ENCODE results near the gene IQCH.
A peak's percentile ranks its signal among the peaks of the same experiment; 100 is the strongest.

The IQCH gene

DNA sequence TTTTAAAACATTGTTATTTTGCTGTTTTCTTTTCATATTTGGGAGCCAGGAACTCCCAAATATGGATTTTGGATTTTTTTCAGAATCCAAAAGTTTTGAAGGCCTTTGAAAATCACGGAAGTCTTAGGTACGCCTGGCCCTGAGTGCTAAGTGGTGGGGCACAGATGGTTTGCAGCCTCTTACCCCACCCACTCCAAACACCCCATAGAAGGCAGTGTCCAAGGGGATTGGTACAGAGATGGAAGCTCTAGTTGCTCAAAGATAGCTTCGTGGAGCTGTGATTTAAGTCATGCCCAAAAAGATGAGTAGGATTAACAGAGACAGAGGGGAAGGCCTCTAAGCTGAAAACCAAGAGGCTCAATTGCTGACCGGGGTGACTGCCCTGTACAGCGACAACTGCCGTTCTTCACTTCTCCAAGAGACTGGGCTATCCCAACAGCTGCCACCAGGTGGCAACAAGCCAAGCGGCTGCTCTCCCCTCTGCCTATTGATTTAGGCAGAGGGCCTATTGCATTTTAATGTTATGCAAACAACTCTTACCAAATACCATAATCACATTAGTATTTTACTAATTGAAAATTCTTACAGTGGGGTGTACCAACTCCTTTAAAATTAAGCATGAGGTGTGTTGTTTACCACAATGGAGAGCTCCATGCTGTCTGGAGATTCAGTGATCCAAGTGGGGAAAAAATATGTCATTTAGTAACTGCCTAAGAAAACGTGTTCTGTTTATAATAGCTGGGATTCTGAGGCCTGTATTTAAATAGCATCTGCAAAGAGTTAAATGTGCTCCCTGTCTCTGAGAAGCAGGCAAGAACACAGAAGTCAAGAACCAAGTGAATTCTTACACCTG is 202.3 kb downstream of the IQCH start:
- DNase-seq, result peak; percentile 85

DNA sequence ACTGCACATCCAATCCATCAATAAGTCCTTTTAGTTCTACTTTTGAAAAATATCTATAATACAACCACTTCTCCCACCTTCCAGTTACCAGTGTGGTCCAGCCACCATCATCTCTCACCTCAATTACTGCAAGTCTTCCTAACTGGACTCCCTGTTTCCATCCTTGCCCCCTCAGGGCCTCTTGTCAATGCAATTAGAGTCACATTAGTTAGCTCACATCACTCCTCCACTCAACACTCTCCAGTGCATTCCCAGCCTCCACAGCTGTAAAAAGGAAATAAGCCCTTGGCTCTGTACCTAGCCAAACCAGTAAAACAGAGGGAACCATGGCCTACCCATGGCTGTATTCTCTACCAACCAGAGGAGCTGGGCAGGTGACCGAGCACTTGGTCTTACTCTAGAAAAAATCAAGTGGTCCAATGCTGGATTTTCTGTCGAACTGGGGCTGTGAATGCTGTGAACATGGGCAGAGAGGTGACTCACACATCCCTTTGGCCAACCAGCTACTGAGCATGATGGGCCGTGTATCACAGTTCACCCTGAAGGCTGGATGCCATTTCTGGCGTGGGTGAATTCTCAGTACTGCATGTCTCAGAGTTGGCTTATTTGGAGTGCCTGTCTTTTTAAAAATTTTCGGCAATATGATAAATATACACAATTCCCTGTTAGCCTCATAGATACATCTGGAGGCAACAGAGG is 203.9 kb downstream of the IQCH start:
- no peak for DNase-seq

DNA sequence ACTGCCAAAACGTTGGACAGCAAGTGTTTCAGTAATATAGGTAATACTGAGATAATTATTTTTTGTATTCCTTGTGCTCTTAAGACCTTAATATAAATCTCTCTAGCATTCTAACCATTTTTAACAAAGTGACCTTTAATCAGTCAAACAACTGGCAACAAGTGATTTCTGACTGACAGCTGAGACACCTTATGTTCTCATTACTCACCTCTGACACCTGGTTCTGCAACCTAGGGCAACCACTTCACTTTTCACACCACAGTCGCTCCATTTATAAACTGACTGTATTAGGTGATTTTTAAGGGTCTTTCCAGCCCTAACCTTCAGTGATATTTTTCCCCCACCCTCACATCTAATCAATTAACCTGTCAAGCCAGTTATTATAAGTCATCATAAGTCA is 205.9 kb downstream of the IQCH start:
- DNase-seq, result no peak

GRCh38 chr15:67461735-67462134 is 207.1 kb downstream of the IQCH start:
- DNase-seq, result no peak

DNA sequence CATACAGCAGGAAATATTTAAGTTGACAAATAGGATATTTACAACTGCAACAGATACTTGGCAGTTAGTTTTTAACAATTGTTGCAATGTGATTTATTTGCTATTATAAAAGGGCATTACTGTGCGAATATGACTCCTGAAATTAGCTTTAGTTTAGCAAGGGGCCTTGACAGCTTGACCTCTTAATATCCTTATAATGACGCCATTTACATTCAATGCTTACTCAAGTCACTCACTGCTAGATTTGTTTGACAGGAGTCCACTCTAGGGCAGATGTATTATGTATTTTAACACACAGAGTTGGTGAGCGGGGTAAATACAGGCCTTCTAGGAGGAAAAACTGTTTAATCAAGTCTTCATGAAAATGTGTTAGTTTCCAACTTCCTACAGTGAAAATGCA is 208.3 kb downstream of the IQCH start:
- no peak for DNase-seq

DNA sequence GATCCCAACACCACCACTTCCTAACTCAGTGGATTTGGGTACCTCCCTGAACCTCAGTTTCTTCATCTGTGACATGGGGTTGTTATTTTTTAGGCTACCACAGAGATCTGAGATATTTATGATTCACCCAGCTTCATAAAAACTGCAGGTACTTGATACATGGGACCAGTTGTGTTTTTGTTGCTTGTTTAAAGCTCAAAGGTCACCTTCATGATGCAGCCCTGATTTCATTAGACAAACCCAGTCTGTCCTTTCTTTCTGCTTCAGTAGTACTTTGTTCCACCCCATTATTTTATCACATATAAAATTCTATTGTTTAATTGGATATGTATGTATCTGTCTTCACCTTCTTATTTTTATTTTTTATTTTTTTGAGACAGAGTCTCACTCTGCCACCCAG is 208.9 kb downstream of the IQCH start:
- DNase-seq, result no peak

GRCh38 chr15:67465196-67465952 is 210.8 kb downstream of the IQCH start:
- peak; percentile 64 for DNase-seq

DNA sequence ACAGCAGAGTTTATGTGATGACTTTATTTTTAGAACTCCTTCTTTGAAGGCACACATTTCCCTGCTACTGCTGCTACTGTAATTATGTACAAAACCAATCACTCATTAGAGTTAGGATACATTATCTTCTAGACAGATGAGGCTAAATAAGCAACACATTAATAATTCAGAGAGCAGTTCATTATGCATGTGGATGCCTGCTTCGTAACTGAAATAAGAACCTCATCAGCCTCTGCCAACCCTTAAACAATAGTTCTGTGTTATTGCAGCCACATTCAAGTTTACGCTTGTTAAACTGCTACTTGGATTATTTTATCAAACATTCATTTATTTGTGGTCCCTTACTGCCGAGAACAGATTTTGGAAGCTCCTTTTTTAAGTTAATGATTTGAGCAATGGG is 213.8 kb downstream of the IQCH start:
- no peak for DNase-seq

DNA sequence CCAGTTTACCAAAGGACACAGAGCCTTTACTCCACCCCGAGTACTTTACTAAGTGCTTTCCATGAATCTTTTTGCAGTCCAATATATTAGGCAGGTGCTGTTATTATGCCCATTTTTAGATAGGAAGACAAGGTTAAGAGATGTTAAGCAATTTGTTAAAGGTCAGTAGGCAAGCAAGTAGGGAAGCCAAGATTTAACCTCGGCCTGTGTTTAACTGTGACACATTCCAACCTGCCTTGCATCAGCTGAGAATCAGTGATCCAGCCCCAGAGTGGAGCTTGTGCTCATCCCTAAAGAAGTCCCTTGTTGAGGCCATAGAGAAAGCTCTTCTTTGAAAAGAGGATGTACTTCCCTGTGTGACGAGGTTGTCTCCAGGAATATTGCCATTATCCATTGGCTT is 215.1 kb downstream of the IQCH start:
- no peak for DNase-seq

GRCh38 chr15:67472957-67473356 is 218.4 kb downstream of the IQCH start:
- DNase-seq, result peak; percentile 63

DNA sequence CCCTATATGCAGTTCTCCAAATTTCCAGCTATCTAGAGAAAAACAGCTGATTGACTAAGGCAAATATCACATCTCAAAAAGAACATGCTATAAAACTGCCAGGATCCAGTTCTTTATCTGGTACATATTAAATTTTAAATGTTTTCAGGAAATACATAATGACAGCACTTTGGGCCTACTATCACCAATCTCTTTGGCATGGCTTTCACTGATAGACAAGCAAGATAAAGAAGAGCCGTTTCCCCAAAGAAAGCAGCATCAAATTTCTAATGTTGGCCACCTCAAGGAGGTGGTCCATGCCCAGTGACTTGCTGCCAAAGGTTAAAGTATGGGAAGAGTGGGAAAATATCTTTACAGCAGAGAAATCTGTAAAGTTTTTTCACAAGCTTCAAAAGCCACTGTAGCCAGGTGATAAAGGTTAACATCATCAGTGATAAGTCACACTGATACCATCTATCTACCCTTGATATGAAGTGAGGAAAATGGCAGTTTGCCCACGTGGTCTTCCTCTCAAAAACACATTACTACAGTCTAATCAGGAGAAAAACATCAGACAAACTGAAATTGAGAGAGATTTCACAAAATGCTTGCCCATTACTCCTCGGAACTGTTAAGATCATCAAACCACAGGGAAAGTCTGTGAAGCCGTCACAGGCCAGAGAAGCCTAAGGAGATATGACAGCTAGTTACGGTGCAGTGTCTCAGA is 220.0 kb downstream of the IQCH start:
- DNase-seq, result no peak

DNA sequence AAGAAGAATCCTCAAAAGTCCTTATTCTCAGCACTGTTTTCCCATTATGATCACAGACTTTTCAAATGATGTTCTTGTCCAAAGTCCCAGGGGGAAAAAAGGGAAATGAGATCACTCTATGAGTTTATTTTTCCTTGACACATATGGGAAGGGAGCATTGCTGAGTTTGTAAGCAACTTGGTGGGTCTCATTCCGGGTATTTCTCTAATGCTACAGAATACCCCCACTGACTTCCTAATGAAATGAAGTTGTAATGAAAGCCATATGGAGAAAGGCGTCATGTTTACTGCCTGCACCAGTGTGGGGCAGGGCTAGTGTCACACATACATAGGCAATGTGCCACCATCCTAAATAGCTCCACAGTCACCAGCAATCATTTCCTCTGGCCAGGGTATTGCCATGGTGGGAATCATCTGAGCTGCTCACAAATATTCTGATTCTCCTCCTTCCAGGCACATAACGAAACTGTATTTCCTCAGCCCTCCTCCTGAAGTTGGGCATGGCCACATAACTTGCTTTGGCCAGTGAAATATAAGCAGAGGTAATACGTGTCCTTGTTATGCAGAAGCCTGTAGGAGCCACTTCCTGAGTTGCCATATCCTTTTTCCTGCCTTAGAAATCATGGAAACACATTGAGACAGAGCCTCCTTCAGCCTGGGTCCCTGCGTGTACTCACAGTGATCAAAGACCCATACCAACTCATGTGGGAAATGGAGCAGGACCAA is 225.4 kb downstream of the IQCH start:
- DNase-seq, result no peak

- DNase-seq, result no peak
Measured at GRCh38 chr15:67480741-67481140, 226.2 kb downstream of the IQCH start.

DNA sequence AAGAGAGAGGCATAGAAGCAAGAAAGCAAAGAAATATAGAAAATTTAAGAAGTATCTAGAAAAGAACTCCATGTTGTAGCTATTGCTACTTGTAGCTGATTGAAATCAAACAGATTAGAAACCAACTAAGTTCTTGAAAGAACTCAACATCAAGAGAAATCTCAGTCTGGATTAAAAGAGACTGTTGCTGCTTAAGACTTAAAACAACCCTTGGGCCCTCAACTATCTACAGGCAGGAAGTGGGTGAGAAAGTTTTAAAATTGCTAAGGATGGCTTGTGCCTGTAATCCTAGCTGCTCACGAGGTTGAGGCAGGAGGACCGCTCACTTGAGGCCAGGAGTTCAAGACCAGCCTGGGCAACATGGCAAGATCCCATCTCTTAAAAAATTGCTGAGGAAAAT is 227.1 kb downstream of the IQCH start:
- no peak for DNase-seq

DNA sequence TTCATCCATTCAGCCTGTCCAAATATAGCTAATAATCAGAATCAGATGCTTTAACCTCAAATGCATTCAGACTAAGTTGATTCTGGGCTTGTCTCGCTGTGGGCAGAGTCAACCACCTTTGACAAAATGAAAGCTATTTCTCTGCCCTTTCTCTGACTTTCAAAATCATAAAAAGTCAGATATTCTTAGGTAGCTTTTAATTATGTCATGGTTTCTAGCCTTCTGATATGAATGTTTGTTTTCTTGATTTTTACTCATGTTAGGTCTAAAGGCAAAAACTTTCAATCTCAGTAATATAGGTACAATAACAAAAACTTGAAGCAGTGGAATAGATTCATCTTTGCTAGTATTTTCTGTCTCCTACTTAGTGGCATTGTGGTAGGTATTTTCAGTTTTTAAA is 241.0 kb downstream of the IQCH start:
- no peak for DNase-seq

DNA sequence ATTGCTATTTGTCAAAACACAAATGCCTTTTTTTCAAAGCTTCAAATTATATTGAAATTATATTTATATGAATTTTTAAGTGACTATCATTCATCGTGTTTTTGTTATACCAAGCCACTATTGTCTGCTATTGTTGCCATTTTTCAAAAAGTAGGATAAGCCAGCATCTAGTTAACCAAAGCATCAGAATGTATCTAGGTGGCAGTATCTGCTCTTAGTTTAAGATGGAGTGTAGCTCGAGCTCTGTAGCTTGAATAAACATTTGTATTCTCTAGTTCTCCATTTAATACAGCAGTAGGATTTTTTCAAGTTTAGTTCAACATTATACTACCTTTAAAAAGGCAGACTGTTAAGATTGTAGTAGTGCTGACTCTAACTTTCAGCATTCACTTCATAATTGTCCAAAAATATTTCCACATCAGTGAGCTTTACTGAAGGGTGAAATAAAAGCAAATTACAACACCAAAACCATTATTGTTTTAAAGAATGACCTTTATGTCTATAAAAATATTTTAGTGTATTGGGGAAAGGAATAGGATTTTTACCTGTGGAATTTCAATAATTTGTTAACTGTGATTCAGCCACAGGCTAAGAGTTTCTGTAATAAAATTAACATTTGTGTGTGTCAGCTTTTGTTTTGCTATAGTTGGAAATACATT is 246.7 kb downstream of the IQCH start:
- DNase-seq, result no peak

- no peak for DNase-seq
Measured at GRCh38 chr15:67501836-67502461, 247.4 kb downstream of the IQCH start.

DNA sequence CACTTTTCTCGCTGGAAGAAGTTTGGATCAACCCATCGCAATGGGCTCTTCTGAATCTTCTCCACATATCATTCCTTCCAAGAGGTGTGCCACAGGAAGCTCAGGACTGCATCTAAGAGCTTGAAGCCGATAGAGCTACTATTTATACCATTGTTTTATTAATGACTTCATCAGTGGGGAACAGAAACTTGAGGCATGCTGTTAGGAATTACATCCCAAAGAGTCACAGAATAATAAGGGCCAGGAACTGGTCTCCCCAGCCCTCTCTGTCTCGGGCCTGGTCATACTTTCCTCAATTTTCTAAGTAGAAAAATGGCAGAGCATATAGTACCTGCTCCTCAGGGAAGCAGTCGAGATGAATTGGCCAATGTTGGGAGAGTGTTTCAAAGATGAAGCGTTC is 249.5 kb downstream of the IQCH start:
- DNase-seq, result no peak

- DNase-seq, result no peak
Measured at GRCh38 chr15:67504796-67505195, 250.2 kb downstream of the IQCH start.

DNA sequence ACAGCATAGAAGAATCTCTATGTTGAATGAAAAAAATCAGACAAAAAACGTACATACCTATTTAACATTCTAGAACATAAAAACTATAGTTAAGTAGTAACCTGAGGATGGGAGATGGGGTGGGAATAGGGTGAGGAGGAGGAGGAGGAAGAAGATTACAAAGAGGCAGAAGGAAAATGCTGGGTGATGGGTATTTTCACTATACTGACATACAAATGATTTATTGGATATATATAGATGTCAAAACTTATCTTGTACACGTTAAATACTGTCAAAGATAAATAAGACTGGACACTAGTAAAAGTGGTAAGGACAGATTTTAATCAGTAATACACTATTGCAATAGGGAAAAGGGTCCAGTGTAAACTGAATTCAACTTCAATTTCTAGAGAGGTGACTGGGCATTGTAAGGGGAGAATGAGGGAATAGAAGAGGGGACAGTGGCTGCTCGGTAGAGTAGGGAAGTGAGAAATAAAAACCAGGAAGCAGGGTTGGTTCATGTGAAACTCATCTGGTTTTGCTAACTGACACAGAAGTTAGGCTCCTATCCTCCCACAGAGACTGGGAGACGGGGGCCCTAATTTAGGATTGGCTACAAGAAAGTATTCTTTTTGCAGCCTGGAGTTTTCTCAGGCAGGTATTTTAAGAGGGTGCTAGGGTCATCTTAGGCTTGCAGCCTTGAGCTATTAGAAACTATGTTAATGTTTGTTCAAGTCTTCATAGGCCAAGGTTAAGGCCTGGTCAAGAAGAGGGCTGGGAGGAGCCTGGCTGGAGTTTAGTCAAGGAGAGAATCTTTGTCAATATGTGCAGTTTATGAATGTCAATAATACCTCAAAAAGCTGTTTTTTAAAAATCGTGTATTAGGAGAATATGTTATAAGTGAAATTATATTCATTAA is 251.3 kb downstream of the IQCH start:
- no peak for DNase-seq
